HepG2 (cell line): ENCODE measurements around the gene TPBGL. TPM values are rescaled to one million over a fixed set of nuclear protein-coding genes. Genes with fewer than 3 reads are reported as not detected.

Experiments
- ARNTL ChIP-seq: sonication (generic); formaldehyde crosslinking; IDR thresholded peaks from 2 replicates; pipeline ENCODE4 v1.4.0; 2020; ENCODE audit warnings: mild to moderate bottlenecking, missing genetic modification reagents
- ATF5 ChIP-seq: sonication (generic); formaldehyde crosslinking; IDR thresholded peaks from 2 replicates; pipeline ENCODE4 v1.4.0; 2020; ENCODE audit warnings: mild to moderate bottlenecking, low read depth, missing genetic modification reagents
- CEBPG ChIP-seq: IDR thresholded peaks from 2 replicates; pipeline ENCODE4 v1.6.1; 2016
- ELF4 ChIP-seq: sonication (generic); formaldehyde crosslinking; IDR thresholded peaks from 2 replicates; pipeline ENCODE4 v1.5.0; 2020; ENCODE audit warnings: missing genetic modification reagents, mild to moderate bottlenecking, moderate library complexity, borderline replicate concordance
- ESRRA ChIP-seq: sonication (generic); formaldehyde crosslinking; IDR thresholded peaks from 2 replicates; pipeline ENCODE4 v1.5.1; 2020; ENCODE audit warnings: mild to moderate bottlenecking, low read depth, missing genetic modification reagents
- HCFC1 ChIP-seq: fragments of 150-350 bp; IDR thresholded peaks from 2 replicates; pipeline ENCODE4 v1.6.1; 2014; ENCODE audit warnings: low read depth, low read length
- IRF2 ChIP-seq: IDR thresholded peaks from 2 replicates; pipeline ENCODE4 v1.6.1; 2018; ENCODE audit warnings: missing genetic modification reagents, missing compliant biosample characterization
- KLF16 ChIP-seq, 2 experiments: sonication (generic) in 1 of 2; formaldehyde crosslinking in 1 of 2; IDR thresholded peaks; 2 replicates each; pipeline versions ENCODE4 v1.6.1 to v1.8.0; 2016 to 2023; ENCODE audit warnings: missing genetic modification reagents in 2 of 2, missing compliant biosample characterization in 1 of 2
- PCBP2 ChIP-seq: fragments of 200-400 bp; formaldehyde crosslinking; optimal IDR thresholded peaks from 2 replicates; pipeline ENCODE3; 2018; ENCODE audit warnings: low read length, low read depth; ENCODE audit not compliant: poor library complexity, severe bottlenecking
- REXO4 ChIP-seq: sonication (generic); formaldehyde crosslinking; IDR thresholded peaks from 2 replicates; pipeline ENCODE4 v1.8.0; 2022; ENCODE audit warnings: missing genetic modification reagents, mild to moderate bottlenecking, borderline replicate concordance
- SMARCE1 ChIP-seq: fragments of 450-650 bp; IDR thresholded peaks from 2 replicates; pipeline ENCODE4 v1.6.1; 2017; ENCODE audit warnings: borderline replicate concordance
- SP5 ChIP-seq: IDR thresholded peaks from 2 replicates; pipeline ENCODE4 v1.6.1; 2016; ENCODE audit warnings: low read depth, borderline replicate concordance
- SPEN ChIP-seq: sonication (generic); formaldehyde crosslinking; IDR thresholded peaks from 2 replicates; pipeline ENCODE4 v1.5.1; 2020; ENCODE audit warnings: low read depth, mild to moderate bottlenecking, missing genetic modification reagents
- STAT6 ChIP-seq: sonication (generic); formaldehyde crosslinking; IDR thresholded peaks from 2 replicates; pipeline ENCODE4 v1.4.0; 2020; ENCODE audit warnings: missing genetic modification reagents, mild to moderate bottlenecking, borderline replicate concordance
- ZFAT ChIP-seq: sonication (generic); formaldehyde crosslinking; conservative IDR thresholded peaks from 2 replicates; pipeline ENCODE4 v1.8.1; 2023; ENCODE audit warnings: missing genetic modification reagents, inconsistent platforms
- ZNF205 ChIP-seq: IDR thresholded peaks from 2 replicates; pipeline ENCODE4 v1.6.1; 2018; ENCODE audit warnings: missing biosample characterization, missing genetic modification reagents
- ZNF3 ChIP-seq: IDR thresholded peaks from 2 replicates; pipeline ENCODE4 v1.7.0; 2017; ENCODE audit warnings: inconsistent platforms
- ZNF337 ChIP-seq: sonication (generic); formaldehyde crosslinking; IDR thresholded peaks from 2 replicates; pipeline ENCODE4 v1.5.1; 2020; ENCODE audit warnings: missing genetic modification reagents, low read depth, mild to moderate bottlenecking, borderline replicate concordance
- ZNF496 ChIP-seq: sonication (generic); formaldehyde crosslinking; IDR thresholded peaks from 2 replicates; pipeline ENCODE4 v1.8.1; 2023; ENCODE audit warnings: mild to moderate bottlenecking, moderate library complexity, missing genetic modification reagents; ENCODE audit not compliant: insufficient replicate concordance
- ZNF501 ChIP-seq: sonication (generic); formaldehyde crosslinking; IDR thresholded peaks from 2 replicates; pipeline ENCODE4 v1.5.1; 2020; ENCODE audit warnings: mild to moderate bottlenecking, moderate library complexity, missing genetic modification reagents
- ZNF503 ChIP-seq: sonication (generic); formaldehyde crosslinking; IDR thresholded peaks from 2 replicates; pipeline ENCODE4 v1.4.0; 2020; ENCODE audit warnings: missing genetic modification reagents
- ZNF530 ChIP-seq: sonication (generic); formaldehyde crosslinking; IDR thresholded peaks from 2 replicates; pipeline ENCODE4 v1.5.0; 2020; ENCODE audit warnings: low read depth, mild to moderate bottlenecking, missing genetic modification reagents
- ZNF576 ChIP-seq: sonication (generic); formaldehyde crosslinking; IDR thresholded peaks from 2 replicates; pipeline ENCODE4 v1.4.0; 2020; ENCODE audit warnings: mild to moderate bottlenecking, missing genetic modification reagents
- ZNF670 ChIP-seq: sonication (generic); formaldehyde crosslinking; IDR thresholded peaks from 2 replicates; pipeline ENCODE4 v1.8.0; 2022; ENCODE audit warnings: mild to moderate bottlenecking, missing genetic modification reagents, borderline replicate concordance
- ZNF891 ChIP-seq: sonication (generic); formaldehyde crosslinking; IDR thresholded peaks from 2 replicates; pipeline ENCODE4 v1.5.0; 2020; ENCODE audit warnings: mild to moderate bottlenecking, missing genetic modification reagents
- ZSCAN31 ChIP-seq: sonication (generic); formaldehyde crosslinking; IDR thresholded peaks from 2 replicates; pipeline ENCODE4 v1.5.0; 2020; ENCODE audit warnings: low read depth, mild to moderate bottlenecking, missing genetic modification reagents
- ZZZ3 ChIP-seq: sonication (generic); formaldehyde crosslinking; IDR thresholded peaks from 2 replicates; pipeline ENCODE4 v1.4.0; 2020; ENCODE audit warnings: missing genetic modification reagents, mild to moderate bottlenecking, borderline replicate concordance
- polyA plus RNA-seq, 8 experiments: library from polyadenylated mRNA; depleted of rRNA in 3 of 8; stranded (reverse) in 7 of 8; unstranded in 1 of 8; fragments of >200 nt; fragmentation: Illumina TruSeq in 4 of 8; extraction: Trizol in 4 of 8; gene quantifications; 2 replicates each; pipeline versions ENCODE4 v1.2.1 to v1.2.3, GENCODE V29; 2011 to 2016; ENCODE audit warnings: low read depth in 4 of 8, missing spikeins in 1 of 8, mixed read lengths in 1 of 8; ENCODE audit not compliant: insufficient read depth in 1 of 8
- total RNA-seq, 5 experiments: library from RNA; depleted of rRNA; stranded (reverse); fragments of >200 nt; fragmentation: Illumina TruSeq; extraction: Trizol; gene quantifications; 2 replicates each; pipeline ENCODE4 v1.2.3, GENCODE V29; 2016; ENCODE audit warnings: low read depth in 1 of 5

The TPBGL gene
- total and polyA plus RNA-seq, 2 of the 13 experiments (the other 11 are each of a cell fraction or from before 2014, with no cell fraction given): not detected

- TF ChIP-seq SP5 (CRISPR knock-in tag) (no peak), HCFC1 (no peak), ARNTL (CRISPR knock-in tag) (no peak), ZNF3 (no peak), ZNF576 (CRISPR knock-in tag) (no peak), CEBPG (CRISPR knock-in tag) (0 out of 2 replicates have a peak, but pooled peaks have one; percentile 18), ESRRA (CRISPR knock-in tag) (no peak), IRF2 (CRISPR knock-in tag) (no peak), KLF16 (CRISPR knock-in tag; IDR thresholded peaks at IDR 0.05) (0 out of 4 replicates have a peak, but pooled peaks of 1 of the 2 experiments have one; percentile 42), SMARCE1 (no peak), SPEN (CRISPR knock-in tag) (no peak), ZNF496 (CRISPR knock-in tag) (no peak), ZNF205 (CRISPR knock-in tag) (0 out of 2 replicates have a peak, but pooled peaks have one; percentile 41), ZNF501 (0 out of 2 replicates have a peak, but pooled peaks have one; percentile 24), PCBP2 (no peak), STAT6 (CRISPR knock-in tag) (no peak), ZNF337 (CRISPR knock-in tag) (no peak), ZZZ3 (CRISPR knock-in tag) (no peak), ZNF891 (CRISPR knock-in tag) (0 out of 2 replicates have a peak, but pooled peaks have one; percentile 43), ZSCAN31 (CRISPR knock-in tag) (no peak), ATF5 (CRISPR knock-in tag) (no peak), ZNF530 (no peak), ZNF670 (CRISPR knock-in tag) (no peak), REXO4 (no peak), ZNF503 (CRISPR knock-in tag) (no peak), ELF4 (CRISPR knock-in tag) (no peak), ZFAT (CRISPR knock-in tag) (no peak)
Observed at GRCh38 chr11:75280227-75280701, 39.7 kb downstream of the TPBGL start (continued).
